Fibroblast of peridontal ligament (primary cell): ENCODE data around the gene TSPAN18.

Experiments used
- DNase-seq: peaks from one replicate; pipeline ENCODE4 v3.0.0-alpha.2; 2010; ENCODE audit errors: extremely low read depth

Gene TSPAN18

GRCh38 chr11:44916331-44916730, 189.6 kb downstream of the TSPAN18 start:
- DNase-seq, result no peak

GRCh38 chr11:44916801-44917385, 190.1 kb downstream of the TSPAN18 start:
- no peak for DNase-seq

DNA sequence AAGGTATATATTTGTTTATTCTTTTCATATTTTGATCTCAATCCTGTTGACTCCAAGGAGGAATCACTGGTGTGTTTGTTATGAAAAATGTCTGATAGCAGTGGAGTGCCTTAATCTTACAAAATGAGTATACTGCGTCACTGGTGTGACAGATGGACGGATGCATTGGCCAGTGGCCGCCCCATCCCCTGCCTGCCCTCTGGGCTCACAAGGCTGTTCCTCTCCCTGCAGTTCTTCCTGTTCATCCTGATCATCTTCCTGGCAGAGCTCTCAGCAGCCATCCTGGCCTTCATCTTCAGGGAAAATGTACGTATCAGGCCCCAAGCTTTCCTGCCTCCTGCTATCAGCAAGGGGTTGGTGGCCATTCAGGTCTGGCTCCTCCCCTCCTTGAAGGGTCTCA, 191.0 kb downstream of the TSPAN18 start:
- DNase-seq, result no peak

- no peak for DNase-seq
Observed at GRCh38 chr11:44920451-44920850, 193.7 kb downstream of the TSPAN18 start.

DNA sequence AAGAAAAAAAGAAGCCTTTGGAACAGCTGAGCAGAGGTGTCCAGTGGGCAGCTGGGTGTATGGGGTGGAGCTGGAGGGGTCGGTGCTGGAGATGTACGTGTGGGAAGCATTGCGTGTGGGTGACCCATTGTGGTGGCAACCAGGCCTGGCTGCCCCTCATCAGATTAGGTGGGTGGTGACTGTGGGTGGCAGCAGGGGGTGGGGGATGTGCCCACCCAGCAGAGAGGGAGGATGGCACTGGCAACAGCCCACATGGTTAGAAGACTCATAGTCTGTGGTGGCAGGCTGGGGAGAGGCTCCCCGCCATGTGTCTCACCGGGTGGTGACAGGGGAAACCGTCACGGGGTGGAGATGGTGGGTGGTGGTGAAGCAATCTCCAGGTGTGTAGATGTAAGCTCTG, 196.4 kb downstream of the TSPAN18 start:
- DNase-seq, result no peak

DNA sequence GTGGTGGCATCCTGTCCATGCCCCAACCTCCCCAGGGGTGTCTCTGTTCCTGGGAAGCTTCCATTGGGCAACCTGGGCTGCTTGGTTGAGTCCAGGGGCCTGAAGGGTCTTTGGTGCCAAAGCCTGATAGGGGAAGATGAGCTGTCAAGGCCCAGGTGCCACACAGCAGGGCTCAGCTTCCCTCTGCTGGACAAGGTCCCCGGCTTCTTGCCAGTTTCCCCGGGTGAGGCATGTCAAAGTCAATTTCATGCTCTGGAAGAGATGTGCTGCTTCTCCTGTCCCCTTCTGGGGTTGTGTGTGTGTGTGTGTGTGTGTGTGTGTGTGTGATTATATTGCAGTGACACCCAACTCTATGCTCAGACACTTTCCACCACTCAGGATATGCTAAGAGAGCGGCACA, 197.0 kb downstream of the TSPAN18 start:
- DNase-seq, result no peak

DNA sequence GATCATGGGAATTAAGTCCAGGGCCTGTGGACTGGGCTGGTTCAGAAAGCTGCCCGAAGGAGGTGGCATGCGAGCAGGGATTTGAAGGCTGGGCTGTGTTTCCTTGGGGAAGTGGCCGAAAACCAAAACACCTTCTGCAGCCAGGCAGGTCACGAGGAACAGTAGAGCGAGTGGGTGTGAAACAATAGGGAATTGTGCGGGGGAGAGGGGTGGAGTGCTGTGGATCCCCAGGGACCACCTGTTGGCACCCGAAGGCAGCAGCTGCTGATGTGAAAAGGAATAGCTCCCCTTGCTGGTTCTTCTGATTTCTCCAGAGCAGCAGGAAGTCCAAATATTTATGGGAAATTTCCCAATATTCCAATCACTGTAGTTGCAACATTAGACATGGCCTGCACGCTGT, 199.3 kb downstream of the TSPAN18 start:
- no peak for DNase-seq

GRCh38 chr11:44927174-44927661, 200.5 kb downstream of the TSPAN18 start:
- DNase-seq, result peak; percentile 56

DNA sequence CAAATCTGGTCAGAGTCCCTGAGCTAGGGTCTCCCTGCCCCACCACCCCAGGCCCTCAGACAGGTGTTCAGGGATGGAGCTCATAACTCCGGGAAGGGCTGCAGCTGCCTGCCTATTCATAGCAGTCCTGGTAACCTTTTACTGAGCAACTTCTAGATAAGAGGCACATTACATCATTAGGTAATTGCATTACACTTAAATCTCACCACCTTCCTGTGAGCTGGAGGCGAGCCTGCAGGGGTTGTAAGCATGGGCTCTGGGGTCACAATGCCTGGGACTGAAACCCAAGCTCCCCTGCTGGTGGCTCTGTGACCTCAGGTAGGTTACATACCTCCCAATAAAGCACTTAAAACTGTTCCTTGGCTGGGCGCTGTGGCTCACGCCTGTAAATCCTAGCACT, 201.4 kb downstream of the TSPAN18 start:
- DNase-seq, result no peak

DNA sequence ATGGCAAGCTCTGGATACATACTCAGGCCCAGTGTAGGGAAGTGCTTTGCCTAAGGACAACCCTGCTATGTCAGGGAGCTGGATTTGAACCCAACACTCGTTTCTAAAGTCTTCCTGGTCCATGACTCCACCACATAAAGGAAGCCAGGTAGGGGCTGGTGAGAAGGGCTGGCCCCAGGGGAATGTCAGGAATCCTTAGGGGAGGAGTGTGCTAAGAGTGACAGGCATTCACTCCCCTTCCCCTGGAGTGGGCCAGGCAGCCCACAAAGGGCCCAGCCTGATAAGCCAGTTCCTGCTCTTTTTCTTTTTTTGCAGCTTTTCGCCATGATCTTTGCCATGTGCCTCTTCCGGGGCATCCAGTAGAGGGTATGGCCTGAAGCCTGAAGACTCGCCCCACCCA, 202.1 kb downstream of the TSPAN18 start:
- DNase-seq, result no peak

DNA sequence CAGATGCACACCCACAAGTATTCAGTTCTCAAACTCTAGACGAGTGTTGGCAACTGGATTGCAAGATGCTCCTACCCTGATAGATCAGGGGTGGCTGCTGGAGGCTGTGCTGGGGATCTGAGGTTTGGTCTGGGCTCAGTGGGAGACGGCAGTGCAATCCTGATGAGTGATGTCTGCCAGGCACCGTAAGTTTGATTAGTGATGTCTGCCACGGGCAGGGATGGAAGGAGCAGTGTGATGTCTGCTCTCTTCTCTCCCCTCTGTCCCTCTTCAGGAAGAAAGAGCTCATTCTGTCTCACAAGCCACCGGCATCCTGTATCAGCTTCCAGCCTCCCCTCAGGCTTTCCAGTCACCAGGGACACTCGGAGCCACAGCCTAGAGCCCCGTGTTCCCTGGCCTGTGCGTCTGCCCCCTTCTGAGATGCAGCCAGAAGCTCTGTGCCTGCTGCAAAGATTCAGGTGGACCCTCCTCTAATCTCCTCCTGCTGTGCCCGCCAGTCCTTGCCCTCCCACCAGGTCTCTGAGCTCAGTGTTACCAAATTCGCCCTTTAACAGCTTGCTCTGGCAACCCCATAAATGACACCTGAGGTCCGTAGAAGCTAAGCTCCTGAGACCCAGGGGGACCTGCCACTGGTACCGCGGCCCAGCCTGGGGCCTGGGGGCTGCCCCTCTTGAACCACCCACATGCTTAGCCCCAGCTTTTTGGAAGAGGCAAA, 204.0 kb downstream of the TSPAN18 start:
- no peak for DNase-seq

DNA sequence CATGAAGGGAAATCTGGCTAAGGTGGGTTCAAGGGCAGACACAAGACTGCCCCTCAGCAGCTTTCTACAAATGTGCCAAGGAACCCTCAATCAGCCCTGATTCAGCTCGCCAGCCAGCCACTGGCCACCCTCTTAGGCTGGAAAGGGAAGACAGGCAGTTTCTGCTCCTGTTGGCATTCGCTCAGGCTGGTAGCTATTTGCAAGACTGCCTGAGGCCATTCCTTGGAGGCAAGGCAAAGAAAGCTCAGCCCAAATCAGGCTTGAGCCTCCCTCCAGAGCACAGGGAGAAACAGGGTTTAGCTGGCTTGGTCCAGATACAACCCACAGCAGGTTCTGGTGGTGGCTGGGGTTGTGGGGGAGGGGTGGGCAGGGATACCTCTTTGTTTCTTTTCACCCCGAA, 204.7 kb downstream of the TSPAN18 start:
- no peak for DNase-seq

DNA sequence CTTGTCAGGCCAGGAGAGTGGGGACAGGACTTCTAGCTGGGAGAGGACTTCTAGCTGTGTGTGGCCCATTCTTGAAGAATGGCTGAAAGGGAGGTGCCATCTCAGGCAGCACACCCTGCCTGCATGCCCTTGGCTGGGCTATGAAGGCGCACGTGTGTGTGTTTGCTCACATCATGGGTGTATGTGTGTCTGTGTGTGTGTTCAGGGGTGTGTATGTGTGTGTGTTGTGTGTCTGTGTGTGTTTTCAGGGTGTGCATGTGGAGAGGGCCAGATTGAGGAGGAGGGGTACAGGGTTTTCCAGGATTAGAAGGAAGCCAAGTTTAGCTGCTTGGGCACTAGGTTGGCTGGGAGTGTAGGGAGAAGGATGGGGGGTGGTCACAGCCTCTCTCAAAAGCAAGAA, 207.3 kb downstream of the TSPAN18 start:
- DNase-seq, result no peak

- DNase-seq, result no peak
Observed at GRCh38 chr11:44934735-44935250, 208.0 kb downstream of the TSPAN18 start.

DNA sequence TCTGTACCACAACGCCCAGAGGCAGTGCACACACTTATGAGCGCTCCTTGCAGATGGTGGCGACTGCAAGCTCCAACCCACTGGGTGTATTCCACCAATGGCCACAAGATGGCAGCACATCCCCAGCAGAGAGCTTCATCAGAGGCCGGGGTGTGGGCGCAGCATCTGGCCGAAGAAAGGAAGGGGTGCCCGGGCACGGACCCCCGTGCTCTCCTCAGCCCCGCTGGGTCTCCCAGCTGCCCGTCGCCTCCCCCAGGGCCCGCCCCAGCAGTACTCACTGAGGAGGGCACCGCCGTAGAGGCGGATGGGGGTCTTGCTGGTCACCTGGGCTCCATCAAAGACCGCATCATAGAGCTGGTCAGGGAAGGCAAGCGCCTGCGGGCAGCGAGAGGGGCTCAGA, 209.8 kb downstream of the TSPAN18 start:
- peak; percentile 81 for DNase-seq

- DNase-seq, result no peak
Observed at GRCh38 chr11:44936951-44937543, 210.3 kb downstream of the TSPAN18 start.

GRCh38 chr11:44938066-44938691, 211.4 kb downstream of the TSPAN18 start:
- DNase-seq, result no peak

GRCh38 chr11:44939673-44940395, 213.1 kb downstream of the TSPAN18 start:
- no peak for DNase-seq

- DNase-seq, result no peak
Observed at GRCh38 chr11:44940404-44940803, 213.6 kb downstream of the TSPAN18 start.

GRCh38 chr11:44940835-44941234, 214.1 kb downstream of the TSPAN18 start:
- DNase-seq, result no peak

- no peak for DNase-seq
Observed at GRCh38 chr11:44941259-44942021, 214.7 kb downstream of the TSPAN18 start.
